RKO (cell line): ENCODE measurements around the gene CFAP119.
"Not testable (repeated sequence)": the region's sequence is repeated elsewhere in the genome, so short reads cannot be mapped to it uniquely, and the experiment has no call there.

Experiments
- DNase-seq: peaks from one replicate; pipeline ENCODE4 v3.0.0-alpha.2; 2016; ENCODE audit warnings: low spot score

CFAP119 gene

GRCh38 chr16:30761928-30762902 lies at the start of gene CFAP119, which contains the start of gene RNF40:
TSS of gene CFAP119 (minus strand) at chr16:30762062. CDS start at chr16:30761748, 314 bp downstream.
TSS of gene RNF40 (plus strand) at chr16:30762322. CDS start at chr16:30762546, 224 bp downstream.
- peak; percentile 99 for DNase-seq

- not testable (repeated sequence) for DNase-seq
Measured at GRCh38 chr16:30809675-30810074, 47.8 kb upstream of the CFAP119 start.

GRCh38 chr16:30808890-30809426 lies 47.1 kb upstream of the CFAP119 start:
- not testable (repeated sequence) for DNase-seq

GRCh38 chr16:30808146-30808545 lies 46.3 kb upstream of the CFAP119 start:
- DNase-seq: no peak

GRCh38 chr16:30805370-30806169 lies 43.7 kb upstream of the CFAP119 start:
- DNase-seq: peak; percentile 87

GRCh38 chr16:30805056-30805369 lies 43.2 kb upstream of the CFAP119 start:
- DNase-seq: peak; percentile 72

GRCh38 chr16:30802936-30803335 lies 41.1 kb upstream of the CFAP119 start:
- DNase-seq: no peak

- DNase-seq: peak; percentile 59
Measured at GRCh38 chr16:30797670-30798309, 35.9 kb upstream of the CFAP119 start.

GRCh38 chr16:30794634-30795033 lies 32.8 kb upstream of the CFAP119 start:
- no peak for DNase-seq

- DNase-seq: no peak
Measured at GRCh38 chr16:30793508-30794069, 31.7 kb upstream of the CFAP119 start.

- peak; percentile 46 for DNase-seq
Measured at GRCh38 chr16:30787613-30788378, 25.9 kb upstream of the CFAP119 start.

- DNase-seq: peak; percentile 84
Measured at GRCh38 chr16:30786936-30787612, 25.2 kb upstream of the CFAP119 start, which contains the start of gene ZNF629. TSS of gene ZNF629 (minus strand) at chr16:30787205. CDS start at chr16:30784482, 2,723 bp downstream.

- DNase-seq: peak; percentile 67
Measured at GRCh38 chr16:30786115-30786935, 24.5 kb upstream of the CFAP119 start.

GRCh38 chr16:30785126-30786106 lies 23.6 kb upstream of the CFAP119 start:
- DNase-seq: peak; percentile 44

GRCh38 chr16:30784215-30784614 lies 22.4 kb upstream of the CFAP119 start:
- no peak for DNase-seq

- no peak for DNase-seq
Measured at GRCh38 chr16:30783280-30784109, 21.6 kb upstream of the CFAP119 start.
